ENCODE measurements around the gene SART3. TPM values are rescaled to one million over a fixed set of nuclear protein-coding genes. Genes with fewer than 3 reads are reported as not detected.

The SART3 gene
- total RNA-seq, 1 experiment from 2014 or later = 89.4 TPM

- peaks cover 9% of the 10 kb centered on the region; the same call in 1 of the 2 replicates for H3K27me3 Mint-ChIP-seq (ENCODE audit: low read depth)
- H4K5ac ChIP-seq (ENCODE audit: insufficient read length, low read depth, low read length) = no peak overlapping the region
- WGBS (ENCODE audit: extremely low coverage, insufficient read length, low lambda C conversion rate) = no CpG with 5 or more reads among the region's 5 CpGs
Observed at GRCh38 chr12:108473400-108474055, 87.4 kb downstream of the SART3 start.

More at GRCh38 chr12:108473400-108474055, 87.4 kb downstream of the SART3 start:
- Histone ChIP-seq H3K4me1 (ENCODE audit: insufficient read depth, low read length) (no peaks in the 10 kb centered on the region), H2BK12ac (ENCODE audit: insufficient read length, low read depth, low read length) (no peak overlapping the region), H2BK15ac (ENCODE audit: low read depth, low read length) (no peak overlapping the region), H3K14ac (ENCODE audit: insufficient read depth, low read length) (no peak overlapping the region), H3K9me3 (ENCODE audit: control insufficient read depth, low read depth, low read length) (no peaks in the 10 kb centered on the region), H3K9ac (ENCODE audit: extremely low read depth, insufficient read length, low read length) (no peak overlapping the region), H3K27me3 (ENCODE audit: insufficient read depth, low read length) (no peaks in the 10 kb centered on the region), H3K79me1 (ENCODE audit: insufficient read depth, low read depth, low read length, poor library complexity, severe bottlenecking) (no peaks in the 10 kb centered on the region), H4K91ac (ENCODE audit: insufficient read length, low read depth, low read length) (no peak overlapping the region), H2BK120ac (ENCODE audit: low read depth, low read length, poor library complexity, severe bottlenecking) (no peak overlapping the region), H3K4me2 (ENCODE audit: insufficient read depth, insufficient read length, low read length) (no peak overlapping the region), H2BK20ac (ENCODE audit: low read depth, low read length, poor library complexity, severe bottlenecking) (no peak overlapping the region), H2AK5ac (ENCODE audit: insufficient read length, low read length) (no peak overlapping the region), H3K27ac (ENCODE audit: insufficient read length, low read depth, low read length) (no peak overlapping the region), H3K23ac (ENCODE audit: insufficient read length, low read depth, low read length) (no peak overlapping the region), H4K20me1 (ENCODE audit: control insufficient read depth, insufficient read depth, insufficient read length) (no peaks in the 10 kb centered on the region), H3K23me2 (ENCODE audit: insufficient read length, low read depth, low read length, poor library complexity, severe bottlenecking) (no peaks in the 10 kb centered on the region), H3K18ac (ENCODE audit: insufficient read length, low read depth, low read length) (no peak overlapping the region), H2AFZ (ENCODE audit: low read length) (no peak overlapping the region), H4K8ac (replicated peaks; ENCODE audit: insufficient read length, low read depth, low read length) (no peak overlapping the region), H3T11ph (ENCODE audit: low read length) (no peak overlapping the region), H3K4ac (ENCODE audit: low read depth, low read length) (no peak overlapping the region), H2BK5ac (ENCODE audit: insufficient read length, low read length) (no peak overlapping the region), H3K56ac (ENCODE audit: insufficient read length, low read depth, low read length) (no peak overlapping the region), H3K79me2 (ENCODE audit: insufficient read depth, low read length) (no peaks in the 10 kb centered on the region)
- no peak for TF ChIP-seq CTCF (conservative IDR thresholded peaks at IDR 0.05)
- H3K9me3 Mint-ChIP-seq = no peaks in the 10 kb centered on the region
- no peak overlapping the region for H3K27ac Mint-ChIP-seq
- H3K36me3 Mint-ChIP-seq (ENCODE audit: insufficient read depth in 1 of 3, low read depth in 3 of 3) = no peaks in the 10 kb centered on the region
- H3K4me1 Mint-ChIP-seq = peaks cover 4 to 18% of the 10 kb centered on the region in 2 experiments
- no peak for DNase-seq
- no peak overlapping the region for H3K4me3 Mint-ChIP-seq

Other genes with a start within 250 kb of the SART3 start
- 0.66 and 0.83 TPM in 2 replicates for gene CMKLR1, start 221.9 kb downstream of the SART3 start, total RNA-seq (2021)
- 4.6 and 5.1 TPM in 2 replicates for gene FICD, start 45.9 kb downstream of the SART3 start, total RNA-seq (2021)
- gene ISCU, start 1.4 kb upstream of the SART3 start, total RNA-seq (2021) = 63.9 and 64.9 TPM in 2 replicates
- gene TMEM119, start 36.9 kb upstream of the SART3 start, total RNA-seq (2021) = not detected in 2 replicates
- gene SELPLG, start 72.7 kb upstream of the SART3 start, total RNA-seq (2021) = 0.09 and 0.15 TPM in 2 replicates
- gene CORO1C, start 170.3 kb upstream of the SART3 start, total RNA-seq (2021) = 154 and 164 TPM in 2 replicates

All from H9 (cell line).